Measurements from ENCODE around the gene TEAD3. TPM values are rescaled to one million over a fixed set of nuclear protein-coding genes. Genes with fewer than 3 reads are reported as not detected.

The TEAD3 gene
- total and polyA plus RNA-seq, 12 donors: 27.9 to 54.4 (median 34.4) TPM

- Histone ChIP-seq H3K4me3 (no peak overlapping the region), H3K9me3 (no peaks in the 10 kb centered on the region), H3K36me3 (no peaks in the 10 kb centered on the region), H3K27me3 (peaks cover 0 to 96% (median 17%) of the 10 kb centered on the region in 7 donors), H3K27ac (peak overlapping the region in 4 of 10 donors; percentile 48 to 65 (median 58)), H3K4me1 (peaks cover 4 to 33% (median 14%) of the 10 kb centered on the region in 9 donors)
- peak in 4 of 8 donors; percentile 11 to 57 (median 34) for ATAC-seq
- intact Hi-C loops (cut with DNase I): no loop called here
- WGBS, 2 donors: 35 to 44% methylated on average over 6 of the region's 6 CpGs
- DNase-seq: no peak
- TF ChIP-seq CTCF (IDR thresholded peaks at IDR 0.05): no peak
Observed at GRCh38 chr6:35500782-35501181, 3.9 kb upstream of the TEAD3 start.

GRCh38 chr6:35499372-35499771 lies 2.5 kb upstream of the TEAD3 start:
- Histone ChIP-seq H3K27me3 (peaks cover 0 to 97% (median 13%) of the 10 kb centered on the region in 7 donors), H3K4me1 (peaks cover 9 to 47% (median 28%) of the 10 kb centered on the region in 9 donors), H3K27ac (no peak overlapping the region), H3K36me3 (no peaks in the 10 kb centered on the region), H3K4me3 (no peak overlapping the region), H3K9me3 (no peaks in the 10 kb centered on the region)
- ATAC-seq (no peak), DNase-seq (no peak)
- 86 to 97% methylated on average over 4 of the region's 4 CpGs for WGBS, 2 donors
- TF ChIP-seq CTCF (IDR thresholded peaks at IDR 0.05): no peak
- intact Hi-C loops (cut with DNase I): no loop called here

- Histone ChIP-seq H3K27ac (peak overlapping the region in 9 of 10 donors; percentile 83 to 98 (median 95)), H3K4me1 (peaks cover 12 to 56% (median 37%) of the 10 kb centered on the region in 9 donors), H3K27me3 (peaks cover 0 to 90% (median 8%) of the 10 kb centered on the region in 7 donors), H3K36me3 (no peaks in the 10 kb centered on the region), H3K9me3 (no peaks in the 10 kb centered on the region), H3K4me3 (peak overlapping the region; percentile 39 to 95 (median 81))
- DNase-seq (no peak), ATAC-seq (no peak)
- 36 to 45% methylated on average over 14 of the region's 14 CpGs for WGBS, 2 donors
- TF ChIP-seq CTCF (IDR thresholded peaks at IDR 0.05): no peak
- intact Hi-C loops (cut with DNase I): no loop called here
Observed at GRCh38 chr6:35498422-35499067, 1.7 kb upstream of the TEAD3 start.

GRCh38 chr6:35497571-35498421 lies 917 bp upstream of the TEAD3 start:
- peaks cover 0 to 88% (median 6%) of the 10 kb centered on the region in 7 donors for H3K27me3 ChIP-seq
- 6 to 8% methylated on average over 71 to 77 of the region's 77 CpGs for WGBS, 2 donors
- TF ChIP-seq CTCF (IDR thresholded peaks at IDR 0.05): peak in 1 of 9 donors; percentile 16
- peak overlapping the region; percentile 72 to 98 (median 95) for H3K27ac ChIP-seq
- H3K4me1 ChIP-seq: peaks cover 12 to 63% (median 40%) of the 10 kb centered on the region in 9 donors
- peak; percentile 80 to 82 for DNase-seq
- peak; percentile 46 to 75 (median 56) for ATAC-seq
- H3K4me3 ChIP-seq: peak overlapping the region; percentile 39 to 95 (median 81)
- H3K36me3 ChIP-seq: no peaks in the 10 kb centered on the region
- H3K9me3 ChIP-seq: no peaks in the 10 kb centered on the region
- intact Hi-C loops (cut with DNase I): loop anchor here in 1 of 10 donors (2.0 kb wide), 1 partner anchor 29 kb away; the partner anchor contains the start of gene RPL10A

Measured in heart right ventricle (tissue), 16 donors.